ENCODE results near the gene SIGLEC10. TPM values are rescaled to one million over a fixed set of nuclear protein-coding genes. Genes with fewer than 3 reads are reported as not detected.

The SIGLEC10 gene
- total RNA-seq, 1 donor from 2014 or later = 12.6 TPM

- ATAC-seq = peak; percentile 31
- H3K27me3 ChIP-seq = peaks cover 24% of the 10 kb centered on the region
- no peak for DNase-seq
- H3K4me3 ChIP-seq = peak overlapping the region; percentile 23
- no peak overlapping the region for H3K27ac ChIP-seq
- no peak for TF ChIP-seq CTCF (IDR thresholded peaks at IDR 0.05)
- H3K36me3 ChIP-seq = no peaks in the 10 kb centered on the region
- no peaks in the 10 kb centered on the region for H3K9me3 ChIP-seq
- intact Hi-C loops (cut with DNase I) = no loop called here
- no peaks in the 10 kb centered on the region for H3K4me1 ChIP-seq
Observed at GRCh38 chr19:51460164-51460992, 42.9 kb upstream of the SIGLEC10 start.

DNA sequence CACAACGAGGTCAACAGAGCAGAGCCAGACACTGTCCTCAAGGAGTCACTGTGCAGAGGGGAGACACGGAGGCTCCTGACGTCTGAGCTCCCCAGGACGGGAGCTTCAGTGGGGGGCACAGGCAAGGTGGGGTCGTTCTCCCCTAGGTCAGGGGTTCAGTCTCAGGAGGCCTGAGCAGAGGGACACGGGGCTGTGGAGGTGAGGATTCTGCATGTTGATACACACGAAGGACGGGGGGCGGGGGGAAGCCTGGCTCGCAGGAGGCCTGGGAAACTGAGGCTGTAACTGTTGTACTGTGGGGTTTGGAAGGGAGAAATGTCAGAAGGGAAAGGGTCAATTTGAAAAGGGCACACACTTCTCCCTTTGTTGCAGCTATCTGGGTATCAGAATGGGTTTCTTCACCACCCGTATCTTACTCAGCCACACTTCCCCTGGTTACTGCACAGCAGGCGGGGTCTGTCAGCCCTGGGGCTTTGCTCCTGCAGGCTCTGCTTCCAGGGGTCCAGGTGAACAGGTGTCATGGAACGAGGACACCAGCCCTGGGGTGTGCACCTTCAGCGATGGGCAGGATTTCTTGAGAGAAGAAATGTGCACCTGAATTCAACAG is 41.6 kb upstream of the SIGLEC10 start:
- ATAC-seq (no peak), DNase-seq (no peak)
- H3K27me3 ChIP-seq = peaks cover 19% of the 10 kb centered on the region
- no peak for TF ChIP-seq CTCF (IDR thresholded peaks at IDR 0.05)
- no peaks in the 10 kb centered on the region for H3K9me3 ChIP-seq
- no peaks in the 10 kb centered on the region for H3K4me1 ChIP-seq
- H3K4me3 ChIP-seq = no peak overlapping the region
- H3K27ac ChIP-seq = no peak overlapping the region
- intact Hi-C loops (cut with DNase I) = no loop called here
- no peaks in the 10 kb centered on the region for H3K36me3 ChIP-seq

- ATAC-seq (no peak), DNase-seq (no peak)
- TF ChIP-seq CTCF (IDR thresholded peaks at IDR 0.05) = no peak
- Histone ChIP-seq H3K4me1 (no peaks in the 10 kb centered on the region), H3K27me3 (peaks cover 19% of the 10 kb centered on the region), H3K9me3 (no peaks in the 10 kb centered on the region), H3K36me3 (no peaks in the 10 kb centered on the region), H3K4me3 (no peak within 1 kb of the TSS), H3K27ac (no peak within 1 kb of the TSS)
- intact Hi-C loops (cut with DNase I) = no loop called here
Observed at GRCh38 chr19:51458051-51458645, 40.7 kb upstream of the SIGLEC10 start, which contains the start of gene SIGLEC8. Gene SIGLEC8 (minus strand): TSS chr19:51458454. CDS start chr19:51458387, 67 bp downstream.

GRCh38 chr19:51457351-51458013 is 40.0 kb upstream of the SIGLEC10 start:
- no peak for TF ChIP-seq CTCF (IDR thresholded peaks at IDR 0.05)

DNA sequence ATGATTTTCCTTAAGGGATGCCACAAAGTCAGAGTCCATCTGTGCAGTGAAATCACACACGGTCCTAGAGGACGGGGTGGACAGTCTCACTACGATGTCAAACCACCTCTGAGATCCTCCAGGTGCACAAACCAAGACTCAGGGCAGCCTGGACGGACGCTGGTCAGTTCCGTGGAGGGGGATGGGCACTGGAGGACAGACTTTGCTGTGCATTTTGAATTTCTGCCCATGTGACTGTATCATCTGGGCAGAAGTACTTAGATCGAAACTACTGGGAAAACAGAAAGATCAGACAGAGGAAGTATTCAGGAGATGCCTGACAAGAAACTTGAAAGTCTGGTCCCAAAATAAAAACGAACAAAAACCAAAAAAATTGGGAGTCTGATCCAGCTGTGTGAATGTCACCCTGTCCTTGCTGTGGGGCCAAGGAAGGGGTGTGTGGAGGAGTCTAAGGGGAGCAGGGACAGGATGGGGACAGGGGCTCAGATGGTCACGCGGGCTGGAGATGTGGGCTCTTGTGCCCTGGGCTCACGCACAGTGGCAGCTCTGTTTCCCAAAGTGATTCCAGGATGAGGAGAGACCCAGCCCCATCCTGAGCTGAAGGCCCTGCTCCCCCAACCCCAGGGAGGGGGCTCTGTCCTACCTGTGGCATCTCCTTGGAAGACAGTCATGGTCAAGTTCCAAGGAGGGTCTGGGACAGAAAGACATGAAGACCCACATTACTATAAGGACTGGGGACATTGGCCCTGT is 39.3 kb upstream of the SIGLEC10 start:
- TF ChIP-seq CTCF (IDR thresholded peaks at IDR 0.05) = no peak
- DNase-seq = no peak
- H3K36me3 ChIP-seq = no peaks in the 10 kb centered on the region
- H3K4me3 ChIP-seq = no peak overlapping the region
- H3K27ac ChIP-seq = no peak overlapping the region
- H3K4me1 ChIP-seq = no peaks in the 10 kb centered on the region
- no peak for ATAC-seq
- H3K27me3 ChIP-seq = peaks cover 5% of the 10 kb centered on the region
- intact Hi-C loops (cut with DNase I) = no loop called here
- no peaks in the 10 kb centered on the region for H3K9me3 ChIP-seq

More at GRCh38 chr19:51457351-51458013, 40.0 kb upstream of the SIGLEC10 start:
- Histone ChIP-seq H3K27me3 (peaks cover 13% of the 10 kb centered on the region), H3K4me3 (no peak overlapping the region), H3K27ac (no peak overlapping the region), H3K9me3 (no peaks in the 10 kb centered on the region), H3K36me3 (no peaks in the 10 kb centered on the region), H3K4me1 (no peaks in the 10 kb centered on the region)
- intact Hi-C loops (cut with DNase I) = no loop called here
- no peak for DNase-seq
- no peak for ATAC-seq
